ENCODE data around the gene IQCH.
"Not testable (repeated sequence)": the region's sequence is repeated elsewhere in the genome, so short reads cannot be mapped to it uniquely, and the experiment has no call there.

IQCH gene

DNA sequence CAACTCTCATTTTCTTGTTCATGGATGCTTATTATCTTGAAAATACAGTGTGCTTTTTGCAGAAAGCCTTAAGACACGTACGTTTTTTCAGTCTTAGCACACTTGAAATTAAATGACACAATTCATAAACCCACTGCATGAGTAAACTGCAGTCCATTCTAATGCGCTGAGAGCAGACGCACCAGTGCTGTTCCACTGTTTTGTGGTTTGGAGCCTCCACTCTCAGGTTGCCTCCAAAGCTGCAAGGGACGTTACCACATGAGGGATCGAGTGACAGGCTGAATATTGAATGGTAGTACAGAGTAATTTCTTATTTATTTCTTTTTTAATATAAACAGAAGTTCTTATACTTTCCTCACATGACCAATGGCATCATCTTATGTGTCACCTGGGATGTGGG, 12.3 kb downstream of the IQCH start:
- H3K4me1 Mint-ChIP-seq (ENCODE audit: low read depth): no peaks in the 10 kb centered on the region

DNA sequence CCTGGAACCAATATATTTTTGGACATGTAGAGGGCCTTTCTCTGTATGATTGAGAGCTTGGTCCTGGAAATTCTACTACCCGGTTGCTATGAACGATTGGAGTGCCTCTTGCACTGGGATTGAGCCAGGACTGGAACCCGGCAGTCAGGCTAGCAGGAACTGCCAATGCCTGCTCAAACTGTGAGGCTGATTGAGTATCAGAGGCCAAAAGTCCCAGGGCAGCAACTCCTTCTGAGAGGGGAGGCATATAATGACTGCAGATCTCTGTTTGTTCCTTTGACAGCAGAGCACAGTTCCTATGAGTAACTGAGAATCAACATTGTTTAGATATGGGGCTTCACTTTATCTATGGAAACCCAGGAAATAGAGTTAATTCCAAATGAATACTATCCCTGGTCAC, 12.9 kb downstream of the IQCH start:
- no peaks in the 10 kb centered on the region for H3K4me1 Mint-ChIP-seq (ENCODE audit: low read depth)
- no peak overlapping the region for H3K27ac Mint-ChIP-seq
- peaks cover under 1% of the 10 kb centered on the region for H3K27me3 Mint-ChIP-seq
- H3K36me3 Mint-ChIP-seq: peaks cover 1% of the 10 kb centered on the region
- H3K4me3 Mint-ChIP-seq: no peak overlapping the region
- H3K9me3 Mint-ChIP-seq (ENCODE audit: low read depth): no peaks in the 10 kb centered on the region

More for the DNA sequence above, 12.3 kb downstream of the IQCH start:
- Mint-ChIP-seq H3K4me3 (no peak overlapping the region), H3K36me3 (no peaks in the 10 kb centered on the region), H3K27ac (no peak overlapping the region), H3K27me3 (no peaks in the 10 kb centered on the region), H3K9me3 (ENCODE audit: low read depth) (no peaks in the 10 kb centered on the region)

GRCh38 chr15:67267951-67268941, 13.7 kb downstream of the IQCH start:
- no peak overlapping the region for H3K27ac Mint-ChIP-seq
- H3K27me3 Mint-ChIP-seq: peaks cover 2% of the 10 kb centered on the region
- peaks cover 3% of the 10 kb centered on the region for H3K36me3 Mint-ChIP-seq

GRCh38 chr15:67274236-67274635, 19.6 kb downstream of the IQCH start:
- peaks cover 17% of the 10 kb centered on the region for H3K36me3 Mint-ChIP-seq
- H3K27me3 Mint-ChIP-seq: peaks cover 2% of the 10 kb centered on the region
- H3K9me3 Mint-ChIP-seq (ENCODE audit: low read depth): peaks cover 13% of the 10 kb centered on the region
- no peak overlapping the region for H3K4me3 Mint-ChIP-seq
- H3K4me1 Mint-ChIP-seq (ENCODE audit: low read depth): no peaks in the 10 kb centered on the region
- no peak overlapping the region for H3K27ac Mint-ChIP-seq

More at GRCh38 chr15:67267951-67268941, 13.7 kb downstream of the IQCH start:
- Mint-ChIP-seq H3K4me3 (no peak overlapping the region), H3K9me3 (ENCODE audit: low read depth) (no peaks in the 10 kb centered on the region), H3K4me1 (ENCODE audit: low read depth) (no peaks in the 10 kb centered on the region)

DNA sequence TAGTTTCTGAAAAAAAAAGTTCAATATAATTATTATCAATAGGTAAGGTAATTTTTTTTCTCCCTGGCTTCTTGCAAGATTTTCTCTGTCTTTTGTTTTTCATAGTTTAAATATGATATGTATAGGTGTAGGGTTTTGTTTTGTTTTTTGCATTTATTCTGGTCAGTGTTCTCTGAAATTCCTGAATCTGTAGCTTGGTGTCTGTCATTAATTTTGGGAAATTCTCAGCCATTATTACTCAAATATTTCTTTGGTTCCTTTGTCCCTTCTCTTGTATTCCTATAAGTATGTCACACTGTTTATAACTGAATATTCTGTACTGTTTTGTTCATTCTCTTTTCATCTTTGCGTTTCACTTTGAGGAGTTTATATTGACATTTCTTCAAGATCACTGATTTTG, 22.1 kb downstream of the IQCH start:
- peaks cover 13% of the 10 kb centered on the region for H3K9me3 Mint-ChIP-seq (ENCODE audit: low read depth)
- no peak overlapping the region for H3K27ac Mint-ChIP-seq
- peaks cover 17% of the 10 kb centered on the region for H3K36me3 Mint-ChIP-seq
- H3K4me3 Mint-ChIP-seq: no peak overlapping the region
- H3K27me3 Mint-ChIP-seq: peaks cover 2% of the 10 kb centered on the region
- H3K4me1 Mint-ChIP-seq (ENCODE audit: low read depth): no peaks in the 10 kb centered on the region

DNA sequence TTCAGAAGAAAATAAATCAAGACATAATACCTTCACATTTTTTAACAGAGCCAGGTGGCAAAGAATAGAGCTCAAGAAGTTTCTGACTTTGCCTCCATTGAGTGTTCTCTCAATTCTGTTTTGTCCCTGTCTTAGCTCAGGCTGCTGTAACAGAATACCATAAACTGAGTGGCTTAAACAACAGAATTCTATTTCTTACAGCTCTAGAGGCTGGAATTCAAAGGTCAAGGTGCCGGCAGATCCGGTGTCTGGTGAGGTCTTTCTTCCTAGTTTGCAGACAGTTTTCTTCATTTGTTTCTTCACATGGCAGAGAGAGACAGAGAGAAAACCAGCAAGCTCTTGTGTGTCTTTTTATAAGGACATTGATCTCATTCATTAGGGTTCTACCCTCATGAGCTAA, 25.6 kb downstream of the IQCH start:
- no peak overlapping the region for H3K27ac Mint-ChIP-seq
- H3K27me3 Mint-ChIP-seq: no peaks in the 10 kb centered on the region
- peaks cover 10% of the 10 kb centered on the region for H3K36me3 Mint-ChIP-seq
- no peak overlapping the region for H3K4me3 Mint-ChIP-seq
- H3K9me3 Mint-ChIP-seq (ENCODE audit: low read depth): peaks cover 4% of the 10 kb centered on the region
- no peaks in the 10 kb centered on the region for H3K4me1 Mint-ChIP-seq (ENCODE audit: low read depth)

DNA sequence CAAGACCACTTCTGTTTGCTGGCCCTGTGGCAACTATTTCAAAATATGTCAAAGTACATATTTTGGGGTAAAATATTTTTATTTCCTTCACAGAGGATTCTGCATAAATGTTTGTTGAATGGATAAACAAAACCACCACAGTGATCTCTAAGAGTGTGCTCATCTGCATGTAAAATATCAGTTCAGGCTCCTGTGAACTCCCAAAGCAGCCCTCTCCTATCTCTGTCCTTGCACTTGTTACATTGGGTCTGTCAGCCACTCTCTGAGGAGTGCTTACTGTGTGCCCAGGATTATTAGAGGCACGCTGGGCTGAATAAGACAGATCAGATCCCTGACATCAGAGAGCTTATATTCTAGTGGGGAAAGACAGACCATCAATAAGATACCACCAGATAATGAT, 27.1 kb downstream of the IQCH start:
- H3K36me3 Mint-ChIP-seq: peaks cover 5% of the 10 kb centered on the region
- H3K4me1 Mint-ChIP-seq (ENCODE audit: low read depth): no peaks in the 10 kb centered on the region
- no peaks in the 10 kb centered on the region for H3K27me3 Mint-ChIP-seq
- H3K27ac Mint-ChIP-seq: no peak overlapping the region
- no peak overlapping the region for H3K4me3 Mint-ChIP-seq
- H3K9me3 Mint-ChIP-seq (ENCODE audit: low read depth): peaks cover 8% of the 10 kb centered on the region

- not testable (repeated sequence) for H3K4me1 Mint-ChIP-seq (ENCODE audit: low read depth); H3K36me3 Mint-ChIP-seq; H3K27ac Mint-ChIP-seq; H3K9me3 Mint-ChIP-seq (ENCODE audit: low read depth); H3K4me3 Mint-ChIP-seq; H3K27me3 Mint-ChIP-seq
Observed at GRCh38 chr15:67285625-67286024, 31.0 kb downstream of the IQCH start.

- H3K27ac Mint-ChIP-seq; H3K4me1 Mint-ChIP-seq (ENCODE audit: low read depth); H3K4me3 Mint-ChIP-seq; H3K27me3 Mint-ChIP-seq; H3K9me3 Mint-ChIP-seq (ENCODE audit: low read depth); H3K36me3 Mint-ChIP-seq: not testable (repeated sequence)
Observed at GRCh38 chr15:67286400-67286799, 31.8 kb downstream of the IQCH start.

GRCh38 chr15:67290319-67290718, 35.7 kb downstream of the IQCH start:
- H3K27ac Mint-ChIP-seq: no peak overlapping the region
- peaks cover 3% of the 10 kb centered on the region for H3K9me3 Mint-ChIP-seq (ENCODE audit: low read depth)
- H3K4me3 Mint-ChIP-seq: no peak overlapping the region
- H3K4me1 Mint-ChIP-seq (ENCODE audit: low read depth): no peaks in the 10 kb centered on the region
- H3K27me3 Mint-ChIP-seq: no peaks in the 10 kb centered on the region
- H3K36me3 Mint-ChIP-seq: no peaks in the 10 kb centered on the region

DNA sequence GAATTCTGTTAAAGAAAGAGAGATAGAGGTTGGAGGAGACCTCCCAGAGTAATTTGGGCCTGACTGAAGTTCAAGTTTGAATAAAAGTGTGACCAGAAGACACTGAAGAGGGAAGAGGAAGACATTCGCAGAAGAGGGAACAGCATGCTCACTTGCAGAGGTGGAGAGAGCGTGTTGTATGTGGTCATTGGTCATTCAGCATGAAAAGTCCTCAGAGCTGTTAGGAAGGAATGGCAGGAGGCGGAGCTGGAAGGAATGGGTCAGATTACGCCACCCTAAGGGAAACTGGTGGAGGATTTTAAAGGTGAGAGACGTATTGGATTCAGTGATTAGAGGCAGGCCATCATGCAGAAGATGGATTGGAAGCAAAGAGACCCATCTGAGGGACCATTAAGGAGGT, 41.6 kb downstream of the IQCH start:
- Mint-ChIP-seq H3K4me3 (no peak overlapping the region), H3K27me3 (no peaks in the 10 kb centered on the region), H3K36me3 (no peaks in the 10 kb centered on the region), H3K9me3 (ENCODE audit: low read depth) (no peaks in the 10 kb centered on the region), H3K27ac (no peak overlapping the region), H3K4me1 (ENCODE audit: low read depth) (no peaks in the 10 kb centered on the region)

DNA sequence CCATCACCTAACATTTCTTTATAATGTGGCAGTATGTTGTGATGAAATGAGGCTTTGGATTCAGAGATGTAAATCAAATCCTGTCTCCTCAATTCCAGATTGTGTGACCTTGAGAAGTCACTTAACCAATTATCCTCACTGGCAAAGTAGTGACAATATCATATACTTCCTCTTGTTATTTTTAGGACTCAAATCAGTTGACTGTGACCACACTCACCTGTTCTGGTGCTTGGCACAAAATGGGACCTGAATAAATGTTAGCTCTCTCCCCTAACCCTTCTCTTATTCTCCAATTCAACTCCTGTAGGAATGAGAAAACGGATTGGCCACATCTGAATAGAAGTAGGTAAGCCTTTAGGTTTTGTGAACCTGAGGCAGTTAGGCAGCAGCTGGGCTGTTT, 42.1 kb downstream of the IQCH start:
- Mint-ChIP-seq H3K4me1 (ENCODE audit: low read depth) (no peaks in the 10 kb centered on the region), H3K4me3 (no peak overlapping the region), H3K27ac (no peak overlapping the region), H3K36me3 (no peaks in the 10 kb centered on the region), H3K27me3 (no peaks in the 10 kb centered on the region), H3K9me3 (ENCODE audit: low read depth) (no peaks in the 10 kb centered on the region)

DNA sequence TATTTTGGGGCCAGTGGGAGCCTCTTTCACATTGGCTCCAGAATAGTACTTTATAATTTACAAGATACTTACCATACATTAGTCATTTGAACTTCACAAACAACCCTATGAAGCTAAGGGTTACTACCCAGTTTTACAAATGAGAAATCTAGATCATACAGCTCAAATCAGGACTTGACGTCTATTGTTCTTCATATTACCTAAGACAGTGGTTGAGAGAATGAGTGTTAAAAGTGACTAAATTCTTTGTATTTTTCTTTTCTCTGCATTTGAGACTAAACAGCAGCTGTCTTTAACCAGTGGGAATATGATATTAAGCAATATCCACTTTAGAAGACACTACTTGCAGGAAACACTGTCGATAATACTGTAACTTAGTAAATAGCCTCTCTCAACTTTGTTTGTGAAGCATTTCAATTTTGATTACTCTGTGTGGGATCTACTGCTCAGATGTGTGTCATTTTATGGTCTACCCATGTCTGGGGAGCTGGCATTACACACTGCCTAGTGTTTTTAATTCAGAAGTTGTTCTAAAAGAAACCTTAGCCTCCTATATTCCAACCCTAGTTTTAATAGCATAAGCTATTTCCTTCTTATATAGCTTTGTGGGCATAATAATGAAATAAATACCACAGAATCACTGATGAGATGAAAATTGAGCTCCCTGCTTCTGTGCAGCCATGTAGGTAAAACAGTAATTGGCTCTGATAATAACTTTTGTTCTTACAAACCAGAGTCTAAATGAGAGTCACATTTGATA, 45.9 kb downstream of the IQCH start:
- no peaks in the 10 kb centered on the region for H3K36me3 Mint-ChIP-seq
- no peak overlapping the region for H3K4me3 Mint-ChIP-seq
- H3K9me3 Mint-ChIP-seq (ENCODE audit: low read depth): no peaks in the 10 kb centered on the region
- no peaks in the 10 kb centered on the region for H3K4me1 Mint-ChIP-seq (ENCODE audit: low read depth)
- no peak overlapping the region for H3K27ac Mint-ChIP-seq
- H3K27me3 Mint-ChIP-seq: peaks cover 3% of the 10 kb centered on the region

DNA sequence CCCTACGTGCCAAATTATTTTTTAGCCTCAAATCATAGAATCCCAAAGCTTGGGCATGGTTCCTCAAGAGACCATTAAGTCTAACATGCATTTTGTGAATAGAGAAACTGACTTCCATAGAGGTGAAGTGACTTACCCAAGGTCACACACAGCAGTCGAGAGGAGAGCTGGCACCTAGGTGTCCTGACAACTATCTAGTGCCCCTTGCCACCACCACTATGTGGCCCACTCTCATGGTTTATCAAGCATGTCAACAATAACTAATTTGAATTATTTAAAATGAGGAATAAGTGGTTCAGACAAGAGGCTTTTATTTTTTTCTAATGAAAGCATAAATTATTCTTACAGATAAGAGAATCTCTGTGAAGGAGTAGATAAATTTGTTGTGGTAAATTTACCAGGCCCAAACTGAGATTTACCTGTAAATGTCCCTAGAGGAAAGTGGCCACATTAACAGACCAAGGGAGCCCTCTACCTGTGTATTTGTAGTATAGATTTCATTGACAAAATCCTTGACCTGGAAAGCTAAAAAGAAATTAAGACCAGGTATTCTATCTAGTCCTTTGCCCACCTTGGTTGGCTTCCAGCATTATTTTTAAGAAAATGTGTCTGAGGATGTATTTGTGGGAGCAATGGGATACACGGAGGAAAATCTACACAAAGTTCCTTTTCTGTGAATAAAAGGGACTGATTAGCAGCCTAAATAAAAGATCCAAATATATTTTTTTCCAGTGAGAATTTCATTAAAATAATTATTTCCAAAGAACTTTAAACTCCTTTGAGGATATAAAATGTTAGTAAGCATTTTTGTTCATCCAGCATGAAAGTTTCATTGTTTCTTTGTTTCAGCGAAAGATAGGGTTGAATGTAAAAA, 49.1 kb downstream of the IQCH start:
- H3K27ac Mint-ChIP-seq: no peak overlapping the region
- H3K27me3 Mint-ChIP-seq: peaks cover 3% of the 10 kb centered on the region
- no peaks in the 10 kb centered on the region for H3K9me3 Mint-ChIP-seq (ENCODE audit: low read depth)
- H3K4me1 Mint-ChIP-seq (ENCODE audit: low read depth): peaks cover 2% of the 10 kb centered on the region
- H3K36me3 Mint-ChIP-seq: no peaks in the 10 kb centered on the region
- H3K4me3 Mint-ChIP-seq: no peak overlapping the region

DNA sequence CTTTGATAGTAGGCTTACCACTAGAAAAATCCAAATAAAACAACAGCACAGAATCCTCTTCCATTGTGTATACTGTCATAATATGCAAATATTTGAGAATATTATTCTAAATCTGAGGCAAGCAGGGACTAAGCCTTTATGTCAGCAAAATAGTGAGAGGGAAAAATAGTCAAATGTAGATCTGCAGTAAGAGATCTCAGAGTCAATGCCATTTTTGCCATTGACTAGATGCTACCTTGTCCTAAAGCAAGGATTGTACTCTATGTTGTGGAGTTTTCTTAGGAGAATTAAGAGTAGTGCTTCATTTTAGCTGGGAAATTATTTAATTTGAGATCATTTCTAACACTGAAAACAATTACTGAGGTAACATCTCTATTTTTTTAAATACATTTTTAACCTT, 50.2 kb downstream of the IQCH start:
- H3K9me3 Mint-ChIP-seq (ENCODE audit: low read depth): no peaks in the 10 kb centered on the region
- peaks cover 2% of the 10 kb centered on the region for H3K4me1 Mint-ChIP-seq (ENCODE audit: low read depth)
- H3K27me3 Mint-ChIP-seq: peaks cover 3% of the 10 kb centered on the region
- H3K36me3 Mint-ChIP-seq: no peaks in the 10 kb centered on the region
- no peak overlapping the region for H3K4me3 Mint-ChIP-seq
- H3K27ac Mint-ChIP-seq: no peak overlapping the region

All from activated naive CD8-positive, alpha-beta T cell (primary cell).